Activated naive CD8-positive, alpha-beta T cell treated with anti-CD3 and anti-CD28 coated beads for 36 hours (primary cell): Measurements from ENCODE around the gene HEYL. TPM values are rescaled to one million over a fixed set of nuclear protein-coding genes. Genes with fewer than 3 reads are reported as not detected.

Source experiments
- DNase-seq: peaks from one replicate; pipeline ENCODE4 v3.0.0; 2021
- H3K27ac Mint-ChIP-seq: one replicate; pipeline ENCODE4 v1.8.0; 2022; ENCODE audit warnings: mild to moderate bottlenecking, moderate library complexity, mixed read lengths
- H3K27me3 Mint-ChIP-seq: one replicate; pipeline ENCODE4 v1.8.0; 2022; ENCODE audit warnings: mild to moderate bottlenecking, mixed read lengths
- H3K36me3 Mint-ChIP-seq: one replicate; pipeline ENCODE4 v1.8.0; 2021; ENCODE audit warnings: mild to moderate bottlenecking, mixed read lengths
- H3K4me1 Mint-ChIP-seq: one replicate; pipeline ENCODE4 v1.8.0; 2021; ENCODE audit warnings: mixed read lengths
- H3K4me3 Mint-ChIP-seq: one replicate; pipeline ENCODE4 v1.8.0; 2022; ENCODE audit warnings: mild to moderate bottlenecking, moderate library complexity, mixed read lengths
- H3K9me3 Mint-ChIP-seq: one replicate; pipeline ENCODE4 v1.8.0; 2022; ENCODE audit warnings: mixed read lengths
- total RNA-seq, 2 experiments: library from RNA; stranded (reverse); gene quantifications; one replicate each; pipeline ENCODE4 v1.2.3, GENCODE V29; 2021

The HEYL gene
- total RNA-seq = under 1 TPM; 0.08 to 0.26 TPM

GRCh38 chr1:39639305-39640130, at the start of gene HEYL:
Gene HEYL, minus strand, starts transcription at chr1:39639643. Its CDS starts 18 bp downstream, at chr1:39639625.
- peak; percentile 78 for DNase-seq
- Mint-ChIP-seq H3K27ac (no peak within 1 kb of the TSS), H3K27me3 (peaks cover 48% of the 10 kb centered on the region)

GRCh38 chr1:39689214-39689613, 49.8 kb upstream of the HEYL start:
- Mint-ChIP-seq H3K9me3 (no peaks in the 10 kb centered on the region), H3K36me3 (no peaks in the 10 kb centered on the region), H3K27me3 (peaks cover 43% of the 10 kb centered on the region), H3K4me3 (no peak overlapping the region), H3K4me1 (peaks cover 31% of the 10 kb centered on the region), H3K27ac (no peak overlapping the region)
- no peak for DNase-seq

More at GRCh38 chr1:39639305-39640130, at the start of gene HEYL:
- peak within 1 kb of the TSS; percentile 58 for H3K4me3 Mint-ChIP-seq
- no peaks in the 10 kb centered on the region for H3K4me1 Mint-ChIP-seq
- H3K36me3 Mint-ChIP-seq = no peaks in the 10 kb centered on the region
- H3K9me3 Mint-ChIP-seq = no peaks in the 10 kb centered on the region

- H3K36me3 Mint-ChIP-seq = no peaks in the 10 kb centered on the region
- peaks cover 29% of the 10 kb centered on the region for H3K4me1 Mint-ChIP-seq
- DNase-seq = no peak
- H3K27ac Mint-ChIP-seq = no peak overlapping the region
- H3K4me3 Mint-ChIP-seq = no peak overlapping the region
- H3K27me3 Mint-ChIP-seq = peaks cover 43% of the 10 kb centered on the region
- no peaks in the 10 kb centered on the region for H3K9me3 Mint-ChIP-seq
These were observed 49.3 kb upstream of the HEYL start for GRCh38 chr1:39688706-39689105.

GRCh38 chr1:39687243-39687642, 47.8 kb upstream of the HEYL start:
- Mint-ChIP-seq H3K27ac (no peak overlapping the region), H3K4me3 (no peak overlapping the region), H3K27me3 (peaks cover 34% of the 10 kb centered on the region), H3K9me3 (no peaks in the 10 kb centered on the region), H3K36me3 (peaks cover 3% of the 10 kb centered on the region), H3K4me1 (peaks cover 22% of the 10 kb centered on the region)
- DNase-seq = no peak

- peaks cover 3% of the 10 kb centered on the region for H3K36me3 Mint-ChIP-seq
- no peaks in the 10 kb centered on the region for H3K9me3 Mint-ChIP-seq
- H3K4me1 Mint-ChIP-seq = peaks cover 24% of the 10 kb centered on the region
- DNase-seq = no peak
- no peak overlapping the region for H3K27ac Mint-ChIP-seq
- H3K27me3 Mint-ChIP-seq = peaks cover 24% of the 10 kb centered on the region
- H3K4me3 Mint-ChIP-seq = no peak overlapping the region
These were observed 45.6 kb upstream of the HEYL start for GRCh38 chr1:39685071-39685470.

GRCh38 chr1:39684313-39684664, 44.8 kb upstream of the HEYL start:
- Mint-ChIP-seq H3K27ac (no peak overlapping the region), H3K36me3 (peaks cover 3% of the 10 kb centered on the region), H3K9me3 (no peaks in the 10 kb centered on the region), H3K4me1 (peaks cover 16% of the 10 kb centered on the region), H3K27me3 (peaks cover 20% of the 10 kb centered on the region), H3K4me3 (no peak overlapping the region)
- no peak for DNase-seq

GRCh38 chr1:39683591-39684312, 44.3 kb upstream of the HEYL start:
- Mint-ChIP-seq H3K4me1 (peaks cover 14% of the 10 kb centered on the region), H3K9me3 (no peaks in the 10 kb centered on the region), H3K4me3 (no peak overlapping the region), H3K27me3 (peaks cover 18% of the 10 kb centered on the region), H3K36me3 (peaks cover 3% of the 10 kb centered on the region), H3K27ac (no peak overlapping the region)
- DNase-seq = no peak

- peaks cover 14% of the 10 kb centered on the region for H3K4me1 Mint-ChIP-seq
- no peak overlapping the region for H3K4me3 Mint-ChIP-seq
- H3K36me3 Mint-ChIP-seq = peaks cover 3% of the 10 kb centered on the region
- DNase-seq = no peak
- H3K27ac Mint-ChIP-seq = no peak overlapping the region
- no peaks in the 10 kb centered on the region for H3K9me3 Mint-ChIP-seq
- peaks cover 15% of the 10 kb centered on the region for H3K27me3 Mint-ChIP-seq
These were observed 42.6 kb upstream of the HEYL start for GRCh38 chr1:39681999-39682398.

- Mint-ChIP-seq H3K36me3 (peaks cover 3% of the 10 kb centered on the region), H3K27me3 (peaks cover 12% of the 10 kb centered on the region), H3K4me3 (no peak overlapping the region), H3K4me1 (peaks cover 14% of the 10 kb centered on the region), H3K9me3 (no peaks in the 10 kb centered on the region), H3K27ac (no peak overlapping the region)
- no peak for DNase-seq
These were observed 41.9 kb upstream of the HEYL start for GRCh38 chr1:39681294-39681693.

GRCh38 chr1:39680751-39681150, 41.3 kb upstream of the HEYL start:
- Mint-ChIP-seq H3K4me1 (peaks cover 14% of the 10 kb centered on the region), H3K27me3 (peaks cover 9% of the 10 kb centered on the region), H3K27ac (no peak overlapping the region), H3K36me3 (peaks cover 3% of the 10 kb centered on the region), H3K4me3 (no peak overlapping the region), H3K9me3 (no peaks in the 10 kb centered on the region)
- no peak for DNase-seq

- Mint-ChIP-seq H3K27me3 (peaks cover 6% of the 10 kb centered on the region), H3K4me1 (peaks cover 14% of the 10 kb centered on the region), H3K4me3 (no peak overlapping the region), H3K9me3 (no peaks in the 10 kb centered on the region), H3K36me3 (peaks cover 3% of the 10 kb centered on the region), H3K27ac (no peak overlapping the region)
- DNase-seq = no peak
These were observed 40.4 kb upstream of the HEYL start for GRCh38 chr1:39679821-39680220.

- H3K9me3 Mint-ChIP-seq = no peaks in the 10 kb centered on the region
- no peak overlapping the region for H3K27ac Mint-ChIP-seq
- DNase-seq = no peak
- peaks cover 3% of the 10 kb centered on the region for H3K36me3 Mint-ChIP-seq
- H3K4me1 Mint-ChIP-seq = peaks cover 13% of the 10 kb centered on the region
- no peaks in the 10 kb centered on the region for H3K27me3 Mint-ChIP-seq
- no peak overlapping the region for H3K4me3 Mint-ChIP-seq
These were observed 39.4 kb upstream of the HEYL start for GRCh38 chr1:39678889-39679288.

- no peak for DNase-seq
- H3K4me3 Mint-ChIP-seq = no peak overlapping the region
- no peaks in the 10 kb centered on the region for H3K9me3 Mint-ChIP-seq
- no peaks in the 10 kb centered on the region for H3K36me3 Mint-ChIP-seq
- H3K27me3 Mint-ChIP-seq = peaks cover 4% of the 10 kb centered on the region
- H3K27ac Mint-ChIP-seq = no peak overlapping the region
- H3K4me1 Mint-ChIP-seq = peaks cover 13% of the 10 kb centered on the region
These were observed 38.2 kb upstream of the HEYL start for GRCh38 chr1:39677645-39678044.

- no peaks in the 10 kb centered on the region for H3K36me3 Mint-ChIP-seq
- H3K9me3 Mint-ChIP-seq = no peaks in the 10 kb centered on the region
- H3K27ac Mint-ChIP-seq = no peak overlapping the region
- H3K4me1 Mint-ChIP-seq = peaks cover 14% of the 10 kb centered on the region
- DNase-seq = no peak
- H3K4me3 Mint-ChIP-seq = no peak overlapping the region
- peaks cover 10% of the 10 kb centered on the region for H3K27me3 Mint-ChIP-seq
These were observed 37.6 kb upstream of the HEYL start for GRCh38 chr1:39676948-39677548.

GRCh38 chr1:39675220-39675619, 35.8 kb upstream of the HEYL start:
- Mint-ChIP-seq H3K27ac (no peak overlapping the region), H3K36me3 (no peaks in the 10 kb centered on the region), H3K27me3 (peaks cover 19% of the 10 kb centered on the region), H3K9me3 (no peaks in the 10 kb centered on the region), H3K4me3 (no peak overlapping the region), H3K4me1 (peaks cover 6% of the 10 kb centered on the region)
- no peak for DNase-seq
